NCI-H2029 (cell line): ENCODE data around the gene RNF225.
"Not testable (repeated sequence)": the region's sequence is repeated elsewhere in the genome, so short reads cannot be mapped to it uniquely, and the experiment has no call there.

Experiments
- DNase-seq: peaks from one replicate; lab custom pipeline; 2025; lab: John Stamatoyannopoulos, UW

RNF225 gene

GRCh38 chr19:58362272-58362994 lies 33.0 kb upstream of the RNF225 start, which contains the start of gene ZNF497:
Gene ZNF497 (minus strand): TSS chr19:58362751. CDS start chr19:58357635, 5,116 bp downstream.
- peak; percentile 96 for DNase-seq

DNA sequence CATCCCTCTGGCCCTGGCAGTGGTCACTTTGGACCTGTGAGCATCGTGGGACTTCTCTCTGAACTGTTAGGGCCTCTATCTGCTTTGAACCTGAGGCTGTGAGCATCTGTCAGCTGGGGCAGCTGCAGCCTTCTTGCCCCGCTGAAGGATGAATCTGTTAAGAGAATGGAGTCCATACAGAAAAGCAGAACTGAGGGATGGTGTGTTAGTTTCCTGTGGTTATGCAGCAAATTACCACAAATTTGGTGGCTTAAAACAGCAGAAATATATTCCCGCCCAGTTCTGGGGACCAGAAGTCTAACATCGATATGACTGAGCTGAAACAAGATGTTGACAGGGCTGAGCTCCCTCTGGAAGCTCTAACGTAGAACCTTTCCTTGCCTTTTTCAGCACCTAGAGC lies 31.3 kb upstream of the RNF225 start:
- DNase-seq: no peak

DNA sequence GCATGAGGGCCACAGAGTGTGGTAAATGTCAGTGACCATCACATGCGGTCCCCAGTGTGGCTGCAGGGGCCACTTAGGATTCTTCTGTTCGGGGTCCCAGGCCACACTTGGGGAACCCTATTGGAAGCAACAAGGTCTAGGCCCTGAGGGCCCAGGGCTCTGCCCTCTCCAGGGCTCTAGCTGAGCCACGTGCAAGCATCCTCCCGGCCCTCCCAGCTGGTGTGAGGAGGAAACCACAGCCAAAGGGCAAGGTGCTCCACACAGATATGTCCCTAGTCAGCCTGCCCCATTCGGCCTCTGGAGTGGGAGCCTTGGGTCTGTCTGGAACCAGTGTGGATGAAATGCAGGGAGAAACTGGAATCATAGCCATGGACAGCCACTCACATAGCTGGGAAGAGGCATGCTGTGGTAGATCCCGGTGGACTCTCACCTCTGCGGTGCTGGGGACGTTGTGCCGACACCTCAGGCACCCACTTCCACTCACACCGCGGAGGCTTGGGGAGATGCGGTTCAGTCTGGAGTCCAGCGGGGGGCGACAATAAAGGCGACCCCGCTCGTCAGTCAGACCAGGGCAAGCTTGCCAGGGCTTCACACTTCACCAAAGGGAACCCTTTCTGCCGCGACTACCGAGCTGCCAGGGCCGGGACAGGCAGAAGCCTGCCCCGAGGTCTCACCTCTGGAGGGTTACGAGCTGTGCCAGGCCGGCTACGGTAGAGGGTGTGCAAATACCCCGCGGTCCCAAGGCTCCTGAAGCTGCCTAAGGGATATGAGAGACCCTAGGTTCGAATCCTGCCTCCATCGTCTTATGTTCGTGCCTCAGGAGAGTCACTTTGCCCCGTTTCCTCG lies 28.6 kb upstream of the RNF225 start:
- no peak for DNase-seq

DNA sequence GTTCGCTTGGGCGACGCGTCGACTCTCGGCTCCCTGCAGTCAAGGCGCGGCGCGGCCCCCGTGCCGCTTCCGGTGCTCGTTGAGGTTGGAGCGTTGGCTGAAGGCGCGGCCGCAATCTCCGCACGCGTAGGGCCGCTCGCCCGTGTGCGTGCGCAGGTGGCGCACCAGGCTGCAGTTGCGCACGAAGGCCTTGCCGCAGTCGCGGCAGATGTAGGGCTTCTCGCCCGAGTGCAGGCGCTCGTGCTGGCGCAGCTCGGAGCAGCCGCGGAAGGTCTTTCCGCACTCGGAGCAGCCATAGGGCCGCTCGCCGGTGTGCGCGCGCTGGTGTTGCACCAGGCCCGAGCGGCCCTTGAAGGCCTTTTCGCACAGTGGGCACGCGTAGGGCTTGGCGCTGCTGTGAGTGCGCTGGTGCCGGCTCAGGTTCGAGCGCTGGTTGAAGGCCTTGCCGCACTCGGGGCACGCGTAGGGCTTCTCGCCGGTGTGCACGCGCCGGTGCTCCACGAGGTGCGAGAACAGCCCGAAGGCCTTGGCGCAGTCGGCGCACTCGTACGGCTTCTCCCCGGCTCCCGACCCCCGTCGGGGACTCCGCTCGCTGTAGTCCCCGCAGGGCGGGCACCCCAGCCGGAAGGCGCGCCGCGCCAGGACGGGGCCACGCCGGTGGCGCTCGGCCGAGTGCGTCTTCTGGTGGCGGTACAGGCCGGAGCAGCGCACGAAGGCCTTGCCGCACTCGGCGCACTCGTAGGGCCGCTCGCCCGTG lies 27.6 kb upstream of the RNF225 start:
- no peak for DNase-seq

GRCh38 chr19:58368561-58369360 lies 26.7 kb upstream of the RNF225 start:
- DNase-seq: no peak

- DNase-seq: no peak
These were observed 22.9 kb upstream of the RNF225 start for GRCh38 chr19:58372311-58373133.

- DNase-seq: no peak
These were observed 21.3 kb upstream of the RNF225 start for GRCh38 chr19:58374200-58374599.

DNA sequence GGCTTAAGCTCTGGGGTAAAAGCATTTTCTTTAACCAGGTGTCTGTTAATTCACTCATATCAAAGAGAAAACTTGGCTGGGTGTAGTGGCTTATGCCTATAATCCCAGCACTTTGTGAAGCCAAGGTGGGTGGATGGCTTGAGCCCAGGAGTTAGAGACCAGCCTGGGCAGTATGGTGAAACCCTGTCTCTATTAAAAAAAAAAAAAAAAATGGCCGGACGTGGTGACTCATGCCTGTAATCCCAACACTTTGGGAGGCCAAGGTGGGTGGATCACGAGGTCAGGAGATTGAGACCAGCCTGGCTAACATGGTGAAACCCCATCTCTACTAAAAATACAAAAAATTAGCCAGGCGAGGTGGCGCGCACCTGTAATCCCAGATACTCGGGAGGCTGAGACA lies 18.7 kb upstream of the RNF225 start:
- not testable (repeated sequence) for DNase-seq

- no peak for DNase-seq
These were observed 16.2 kb upstream of the RNF225 start for GRCh38 chr19:58379246-58379645.

DNA sequence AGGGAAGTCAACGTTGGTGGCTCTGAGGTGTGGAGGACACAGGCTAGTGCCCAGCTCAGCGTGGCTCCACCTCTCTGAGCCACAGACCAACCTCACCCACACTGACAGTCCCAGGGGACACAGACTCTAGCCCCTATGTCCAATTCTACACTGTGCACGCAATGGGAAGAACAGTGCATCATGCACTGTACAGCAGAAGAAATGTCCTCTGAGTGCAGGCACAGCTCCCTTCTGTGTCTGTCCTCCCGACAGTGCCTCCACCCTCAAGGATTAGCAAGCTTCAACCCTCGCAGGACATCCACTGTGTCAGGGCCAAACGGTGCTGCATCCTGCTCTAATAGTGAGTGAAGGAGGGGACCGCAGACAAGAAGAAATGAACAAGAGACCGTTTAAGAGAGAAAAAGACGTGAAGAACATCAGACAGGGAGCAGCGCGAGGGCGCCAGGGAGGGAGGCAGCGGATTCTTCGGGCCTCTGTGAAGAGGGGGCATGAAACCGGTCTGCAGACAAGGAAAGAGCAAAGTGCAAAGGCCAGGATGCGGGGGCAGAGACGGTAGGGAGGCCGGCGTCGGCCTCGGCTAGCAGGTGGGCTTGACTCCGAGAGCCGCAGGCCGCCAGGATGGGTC lies 15.3 kb upstream of the RNF225 start:
- DNase-seq: no peak

- DNase-seq: peak; percentile 100
These were observed 14.6 kb upstream of the RNF225 start, which contains the start of gene ZNF837 for GRCh38 chr19:58380662-58381459. Gene ZNF837 (minus strand): TSS chr19:58381030. CDS start chr19:58369332, 11,698 bp downstream.

DNA sequence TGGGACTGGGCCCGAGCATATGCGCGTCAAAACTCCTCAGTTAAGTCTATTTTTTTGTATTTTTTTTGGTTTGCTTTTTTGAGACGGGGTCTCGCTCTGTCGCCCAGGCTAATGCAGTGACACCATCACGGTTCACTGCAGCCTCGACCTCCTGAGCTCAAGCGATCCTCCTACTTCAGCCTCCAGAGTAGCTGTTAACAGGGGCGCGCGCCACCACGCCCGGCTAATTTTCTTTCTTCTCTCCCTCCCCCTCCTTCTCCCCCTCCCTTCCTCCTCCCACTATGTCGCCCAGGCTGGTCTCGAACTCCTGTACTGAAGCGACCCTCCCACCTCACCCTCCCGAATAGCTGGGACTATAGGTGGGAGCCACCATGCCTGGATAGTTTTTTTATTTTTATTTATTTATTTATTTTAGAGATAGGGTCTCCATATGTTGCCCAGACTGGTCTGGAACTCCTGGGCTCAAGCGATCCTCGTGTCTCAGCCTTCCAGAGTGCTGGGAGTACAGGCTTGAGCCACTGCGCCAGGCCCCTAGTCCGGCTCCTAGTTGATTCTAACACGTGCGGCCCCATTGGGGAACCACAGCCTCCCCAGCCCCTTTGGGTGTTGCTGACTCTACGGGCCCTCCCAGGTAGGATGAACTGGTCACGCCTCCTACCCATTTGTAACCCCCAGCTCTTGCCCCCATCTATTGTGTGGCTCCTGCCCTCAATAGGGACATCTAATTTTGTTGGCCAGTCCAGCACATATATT lies 13.8 kb upstream of the RNF225 start:
- DNase-seq: no peak

- no peak for DNase-seq
These were observed 12.4 kb upstream of the RNF225 start for GRCh38 chr19:58382997-58383603.

GRCh38 chr19:58385313-58385890 lies 10.1 kb upstream of the RNF225 start:
- no peak for DNase-seq

GRCh38 chr19:58385891-58386575 lies 9.4 kb upstream of the RNF225 start:
- DNase-seq: no peak

DNA sequence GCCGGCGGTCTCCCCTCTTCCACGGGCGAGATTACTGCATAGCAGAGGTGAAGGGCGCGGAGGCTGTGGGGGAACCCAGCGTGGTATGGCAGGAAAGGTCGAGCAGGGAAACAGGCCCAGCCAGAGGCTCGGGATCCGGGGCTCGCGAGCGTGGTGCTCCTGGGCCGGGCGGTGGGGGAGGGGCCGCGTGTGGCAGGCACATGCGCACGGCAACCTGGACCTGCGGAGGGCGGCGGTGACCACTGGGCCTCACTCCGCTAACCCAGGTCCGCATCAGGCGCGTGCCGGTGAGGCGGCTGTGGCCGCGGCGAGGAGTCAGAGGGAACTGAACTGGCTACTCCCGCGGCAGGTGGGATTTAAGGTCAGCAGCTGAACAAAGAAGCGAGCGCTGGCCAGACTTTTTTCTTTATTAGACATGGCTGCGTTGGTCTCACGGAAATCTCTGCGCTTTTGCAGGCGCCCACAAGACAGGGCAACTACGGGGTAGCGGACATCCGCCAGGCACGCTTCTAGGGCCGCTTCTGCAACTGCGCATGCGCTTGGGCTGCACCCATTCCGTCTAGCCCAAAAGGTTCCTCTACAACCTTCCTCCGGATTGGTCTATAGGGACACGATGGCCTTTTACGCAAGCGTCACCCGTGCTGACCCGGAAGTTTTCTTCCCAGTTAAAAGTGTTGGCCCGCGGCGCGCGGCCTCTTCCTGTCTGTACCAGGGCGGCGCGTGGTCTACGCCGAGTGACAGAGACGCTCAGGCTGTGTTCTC lies 8.7 kb upstream of the RNF225 start, which contains the start of gene RPS5:
Gene RPS5 (plus strand): TSS at position 694 of the 762 bp plus-strand sequence. CDS start 869 bp downstream, outside the sequence.
- peak; percentile 97 for DNase-seq
